ENCODE data around the gene VCL.

DNA sequence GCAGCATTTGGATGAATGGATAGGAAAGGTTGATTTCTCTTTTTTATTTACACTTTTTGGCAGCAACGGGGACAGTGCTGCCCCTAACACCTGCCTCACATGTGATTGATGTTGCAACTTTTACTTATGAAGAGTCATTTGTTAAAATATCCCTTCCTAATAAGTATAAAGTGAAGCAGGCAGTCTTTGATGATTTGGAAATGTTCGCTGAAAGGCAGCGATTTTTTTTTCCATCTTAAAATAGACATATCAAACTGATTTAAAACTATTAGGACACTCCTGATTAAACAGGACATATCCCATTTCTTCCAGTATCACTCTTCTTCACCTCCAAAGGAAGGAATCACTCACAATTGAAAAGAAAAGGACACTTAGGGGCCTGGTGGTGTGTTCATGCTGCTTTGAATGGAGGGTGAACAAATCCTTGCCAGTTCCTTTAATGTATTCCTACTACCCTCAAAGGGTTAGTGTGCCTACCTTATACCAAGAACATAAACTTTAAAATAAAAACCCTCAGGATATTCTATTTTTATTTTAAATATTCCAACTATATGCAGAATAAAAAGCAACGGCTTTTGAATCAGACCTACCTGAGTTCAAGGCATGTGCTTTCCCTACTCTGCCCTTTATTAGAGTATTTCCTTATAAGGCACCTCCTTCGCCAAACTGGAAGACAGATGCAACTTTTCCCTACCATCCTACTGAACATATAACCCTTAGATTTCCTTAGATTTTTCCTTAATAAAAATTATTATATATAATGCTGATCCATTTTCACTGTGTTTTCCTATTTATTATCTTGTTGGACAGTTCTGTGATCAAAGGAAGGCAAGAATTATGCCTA is 154.2 kb downstream of the VCL start:
- no peak for TF ChIP-seq POLR2AphosphoS5 (IDR thresholded peaks at IDR 0.05; ENCODE audit: borderline replicate concordance, low read depth, low read length)
- no peak for TF ChIP-seq EZH2 (IDR thresholded peaks at IDR 0.05)

Data from SK-N-MC (cell line).